H9 (cell line): ENCODE data around the gene EEF1AKMT2. TPM values are rescaled to one million over a fixed set of nuclear protein-coding genes. Genes with fewer than 3 reads are reported as not detected.

Source experiments
- DNase-seq: peaks from one replicate; pipeline ENCODE4 v3.0.0-alpha.2; 2017
- H2AFZ ChIP-seq: one replicate; pipeline ENCODE4 v1.6.1; 2013; ENCODE audit warnings: mild to moderate bottlenecking, low read length, control low read depth, moderate library complexity
- H2AK5ac ChIP-seq: 2 replicates; pipeline ENCODE4 v1.6.1; 2013; ENCODE audit warnings: low read length, control low read depth, mixed read lengths; ENCODE audit not compliant: insufficient read length
- H2BK120ac ChIP-seq: one replicate; pipeline ENCODE4 v1.6.1; 2013; ENCODE audit warnings: low read depth, mild to moderate bottlenecking, low read length, control low read depth, inconsistent platforms; ENCODE audit not compliant: poor library complexity, severe bottlenecking
- H2BK12ac ChIP-seq: 2 replicates; pipeline ENCODE4 v1.6.1; 2013; ENCODE audit warnings: low read length, control low read depth, mixed read lengths, low read depth; ENCODE audit not compliant: insufficient read length
- H2BK15ac ChIP-seq: 2 replicates; pipeline ENCODE4 v1.6.1; 2013; ENCODE audit warnings: low read depth, low read length, control low read depth
- H2BK20ac ChIP-seq: one replicate; pipeline ENCODE4 v1.6.1; 2013; ENCODE audit warnings: low read depth, mild to moderate bottlenecking, low read length, control low read depth, inconsistent platforms; ENCODE audit not compliant: poor library complexity, severe bottlenecking
- H2BK5ac ChIP-seq: 2 replicates; pipeline ENCODE4 v1.6.1; 2013; ENCODE audit warnings: low read length, control low read depth, mixed read lengths; ENCODE audit not compliant: insufficient read length
- H3K14ac ChIP-seq: 2 replicates; pipeline ENCODE4 v1.6.1; 2013; ENCODE audit warnings: low read length, control low read depth; ENCODE audit not compliant: insufficient read depth
- H3K18ac ChIP-seq: 2 replicates; pipeline ENCODE4 v1.6.1; 2013; ENCODE audit warnings: low read depth, mild to moderate bottlenecking, mixed read lengths, low read length, control low read depth; ENCODE audit not compliant: insufficient read length
- H3K23ac ChIP-seq: 2 replicates; pipeline ENCODE4 v1.6.1; 2013; ENCODE audit warnings: low read length, control low read depth, mixed read lengths, low read depth; ENCODE audit not compliant: insufficient read length
- H3K23me2 ChIP-seq: 2 replicates; pipeline ENCODE4 v1.6.1; 2013; ENCODE audit warnings: low read depth, mild to moderate bottlenecking, mixed read lengths, low read length, control low read depth; ENCODE audit not compliant: insufficient read length, poor library complexity, severe bottlenecking
- H3K27ac ChIP-seq: 2 replicates; pipeline ENCODE4 v1.5.1; 2013; ENCODE audit warnings: low read length, control low read depth, mixed read lengths, low read depth; ENCODE audit not compliant: insufficient read length
- H3K27me3 ChIP-seq: 2 replicates; pipeline ENCODE4 v1.6.1; 2013; ENCODE audit warnings: low read length, control low read depth, inconsistent platforms; ENCODE audit not compliant: insufficient read depth
- H3K4ac ChIP-seq: 2 replicates; pipeline ENCODE4 v1.6.1; 2013; ENCODE audit warnings: low read depth, mild to moderate bottlenecking, control low read depth, inconsistent platforms, low read length, moderate library complexity
- H3K4me1 ChIP-seq: 2 replicates; pipeline ENCODE4 v1.6.1; 2013; ENCODE audit warnings: low read length, control low read depth, inconsistent platforms; ENCODE audit not compliant: insufficient read depth
- H3K4me2 ChIP-seq: 2 replicates; pipeline ENCODE4 v1.6.1; 2013; ENCODE audit warnings: low read length, control low read depth, mixed read lengths; ENCODE audit not compliant: insufficient read length, insufficient read depth
- H3K56ac ChIP-seq: 2 replicates; pipeline ENCODE4 v1.6.1; 2013; ENCODE audit warnings: low read depth, mild to moderate bottlenecking, mixed read lengths, low read length, control low read depth; ENCODE audit not compliant: insufficient read length
- H3K79me1 ChIP-seq: 2 replicates; pipeline ENCODE4 v1.6.1; 2013; ENCODE audit warnings: low read depth, mild to moderate bottlenecking, moderate library complexity, low read length, control low read depth, inconsistent platforms; ENCODE audit not compliant: insufficient read depth, poor library complexity, severe bottlenecking
- H3K79me2 ChIP-seq: 2 replicates; pipeline ENCODE4 v1.6.1; 2013; ENCODE audit warnings: low read length, control low read depth, inconsistent platforms; ENCODE audit not compliant: insufficient read depth
- H3K9ac ChIP-seq: 2 replicates; pipeline ENCODE4 v1.6.1; 2013; ENCODE audit warnings: low read length, control low read depth, mixed read lengths; ENCODE audit not compliant: insufficient read length; ENCODE audit errors: extremely low read depth
- H3K9me3 ChIP-seq: one replicate; pipeline ENCODE4 v1.6.1; 2013; ENCODE audit warnings: low read depth, low read length, inconsistent platforms; ENCODE audit not compliant: control insufficient read depth
- H3T11ph ChIP-seq: one replicate; pipeline ENCODE4 v1.6.1; 2013; ENCODE audit warnings: mild to moderate bottlenecking, low read length, control low read depth, inconsistent platforms
- H4K20me1 ChIP-seq: one replicate; pipeline ENCODE4 v1.6.1; 2013; ENCODE audit not compliant: control insufficient read depth, insufficient read length, insufficient read depth
- H4K5ac ChIP-seq: 2 replicates; pipeline ENCODE4 v1.6.1; 2013; ENCODE audit warnings: low read depth, mild to moderate bottlenecking, mixed read lengths, low read length, control low read depth; ENCODE audit not compliant: insufficient read length
- H4K8ac ChIP-seq: replicated peaks from 2 replicates; pipeline ENCODE4 v1.6.1; 2013; ENCODE audit warnings: low read length, control low read depth, mixed read lengths, low read depth; ENCODE audit not compliant: insufficient read length
- H4K91ac ChIP-seq: 2 replicates; pipeline ENCODE4 v1.6.1; 2013; ENCODE audit warnings: low read depth, mild to moderate bottlenecking, moderate library complexity, mixed read lengths, low read length, control low read depth; ENCODE audit not compliant: insufficient read length
- H3K27ac Mint-ChIP-seq, 3 experiments: 2 replicates in 2 of 3; 3 replicates in 1 of 3; pipeline ENCODE4 v1.8.0; 2020 to 2021; ENCODE audit warnings: mixed read lengths in 3 of 3, mild to moderate bottlenecking in 1 of 3, moderate library complexity in 1 of 3
- H3K27me3 Mint-ChIP-seq: 2 replicates; pipeline ENCODE4 v1.8.0; 2021; ENCODE audit warnings: low read depth, mild to moderate bottlenecking, moderate library complexity, mixed read lengths
- H3K36me3 Mint-ChIP-seq, 3 experiments: 2 replicates in 2 of 3; 3 replicates in 1 of 3; pipeline ENCODE4 v1.8.0; 2020 to 2021; ENCODE audit warnings: low read depth in 3 of 3, mixed read lengths in 3 of 3; ENCODE audit not compliant: insufficient read depth in 1 of 3
- H3K4me1 Mint-ChIP-seq, 2 experiments: 2 replicates each; pipeline ENCODE4 v1.8.0; 2020; ENCODE audit warnings: mixed read lengths in 2 of 2
- H3K4me3 Mint-ChIP-seq, 2 experiments: 2 replicates in 1 of 2; 3 replicates in 1 of 2; pipeline ENCODE4 v1.8.0; 2020 to 2021; ENCODE audit warnings: mild to moderate bottlenecking in 2 of 2, mixed read lengths in 2 of 2, moderate library complexity in 1 of 2
- H3K9me3 Mint-ChIP-seq, 2 experiments: 2 replicates in 1 of 2; 3 replicates in 1 of 2; pipeline ENCODE4 v1.8.0; 2020; ENCODE audit warnings: mild to moderate bottlenecking in 2 of 2, mixed read lengths in 2 of 2, moderate library complexity in 1 of 2
- WGBS: extraction: QIAGEN DNeasy Blood & Tissue Kit; methylation state at CpG from one replicate; pipeline ENCODE4 v1.1.7; 2013; ENCODE audit warnings: missing lambda C conversion rate, low lambda C conversion rate, mixed read lengths; ENCODE audit not compliant: insufficient read length; ENCODE audit errors: extremely low coverage; 5-methylcytosine and 5-hydroxymethylcytosine counted together
- total RNA-seq: library from RNA; stranded (reverse); gene quantifications from 2 replicates; pipeline ENCODE4 v1.2.1, GENCODE V29; 2021
- TF ChIP-seq, protein P1 (sequence below): fragments of 200-600 bp; sonication (generic); conservative IDR thresholded peaks from 3 replicates; pipeline ENCODE4 v1.8.0; 2021; ENCODE audit warnings: antibody characterized with exemption, mild to moderate bottlenecking

Gene EEF1AKMT2
- total RNA-seq, 1 experiment from 2014 or later: 19.0 TPM

DNA sequence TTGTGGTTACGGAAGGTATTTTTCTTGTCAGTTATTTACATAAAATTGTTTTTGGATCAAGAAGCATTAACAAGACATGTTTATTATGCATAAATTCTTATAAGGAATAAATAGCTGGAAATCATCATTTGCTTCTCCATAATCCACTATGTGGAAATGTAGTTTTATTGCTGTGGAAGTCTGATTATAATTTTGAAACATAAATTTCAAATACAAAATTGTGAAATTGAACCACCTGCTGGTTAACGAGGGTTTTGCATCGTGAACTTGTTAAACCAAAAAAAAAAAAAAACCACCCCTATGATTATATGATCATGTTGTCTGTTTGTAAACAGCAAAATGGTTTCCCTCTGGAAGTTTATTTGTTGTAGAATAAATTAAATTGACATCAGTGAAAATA is 35.8 kb upstream of the EEF1AKMT2 start:
- Histone ChIP-seq H3K14ac (no peak overlapping the region), H4K5ac (no peak overlapping the region), H3K4me2 (no peak overlapping the region), H2AFZ (no peak overlapping the region), H2AK5ac (no peak overlapping the region), H3K23ac (no peak overlapping the region), H3K23me2 (no peaks in the 10 kb centered on the region), H4K8ac (no peak overlapping the region), H3K56ac (no peak overlapping the region), H4K20me1 (no peaks in the 10 kb centered on the region), H2BK20ac (no peak overlapping the region), H3K18ac (no peak overlapping the region), H3K4me1 (no peaks in the 10 kb centered on the region), H3K27me3 (no peaks in the 10 kb centered on the region), H3K4ac (no peak overlapping the region), H3K79me1 (no peaks in the 10 kb centered on the region), H4K91ac (no peak overlapping the region), H3K27ac (no peak overlapping the region), H2BK12ac (no peak overlapping the region), H2BK120ac (no peak overlapping the region), H3K9me3 (no peaks in the 10 kb centered on the region), H2BK15ac (no peak overlapping the region), H3K79me2 (no peaks in the 10 kb centered on the region), H2BK5ac (no peak overlapping the region), H3K9ac (no peak overlapping the region), H3T11ph (no peak overlapping the region)
- Mint-ChIP-seq H3K36me3 (peaks cover 20 to 51% (median 48%) of the 10 kb centered on the region in 3 experiments; a peak in 6 of 7 replicates), H3K4me3 (no peak overlapping the region), H3K4me1 (no peaks in the 10 kb centered on the region), H3K9me3 (no peaks in the 10 kb centered on the region), H3K27me3 (no peaks in the 10 kb centered on the region), H3K27ac (no peak overlapping the region)
- no peak for DNase-seq
- TF ChIP-seq, protein P1, sequence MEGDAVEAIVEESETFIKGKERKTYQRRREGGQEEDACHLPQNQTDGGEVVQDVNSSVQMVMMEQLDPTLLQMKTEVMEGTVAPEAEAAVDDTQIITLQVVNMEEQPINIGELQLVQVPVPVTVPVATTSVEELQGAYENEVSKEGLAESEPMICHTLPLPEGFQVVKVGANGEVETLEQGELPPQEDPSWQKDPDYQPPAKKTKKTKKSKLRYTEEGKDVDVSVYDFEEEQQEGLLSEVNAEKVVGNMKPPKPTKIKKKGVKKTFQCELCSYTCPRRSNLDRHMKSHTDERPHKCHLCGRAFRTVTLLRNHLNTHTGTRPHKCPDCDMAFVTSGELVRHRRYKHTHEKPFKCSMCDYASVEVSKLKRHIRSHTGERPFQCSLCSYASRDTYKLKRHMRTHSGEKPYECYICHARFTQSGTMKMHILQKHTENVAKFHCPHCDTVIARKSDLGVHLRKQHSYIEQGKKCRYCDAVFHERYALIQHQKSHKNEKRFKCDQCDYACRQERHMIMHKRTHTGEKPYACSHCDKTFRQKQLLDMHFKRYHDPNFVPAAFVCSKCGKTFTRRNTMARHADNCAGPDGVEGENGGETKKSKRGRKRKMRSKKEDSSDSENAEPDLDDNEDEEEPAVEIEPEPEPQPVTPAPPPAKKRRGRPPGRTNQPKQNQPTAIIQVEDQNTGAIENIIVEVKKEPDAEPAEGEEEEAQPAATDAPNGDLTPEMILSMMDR: peak; percentile 68
- no CpG with 5 or more reads among the region's 3 CpGs for WGBS
